Astrocyte of the spinal cord (primary cell): ENCODE measurements around the gene FANCM.

Experiments used
- DNase-seq: peaks from one replicate; pipeline ENCODE4 v3.0.0; 2011; ENCODE audit warnings: low read depth, low spot score
- H3K4me3 ChIP-seq: 2 replicates; pipeline ENCODE4 v1.5.1; 2011; ENCODE audit warnings: low read depth, mild to moderate bottlenecking, low read length, moderate library complexity
- in situ Hi-C: cut with HindIII; loops from 2 replicates; pipeline ENCODE4 v1.10.0; 2017; ENCODE audit warnings: low sequenced_read_pairs
- TF ChIP-seq, protein P1 (sequence below): IDR thresholded peaks from 2 replicates; pipeline ENCODE4 v1.5.1; 2012; ENCODE audit warnings: low read depth, mild to moderate bottlenecking, low read length, inconsistent platforms

FANCM gene

DNA sequence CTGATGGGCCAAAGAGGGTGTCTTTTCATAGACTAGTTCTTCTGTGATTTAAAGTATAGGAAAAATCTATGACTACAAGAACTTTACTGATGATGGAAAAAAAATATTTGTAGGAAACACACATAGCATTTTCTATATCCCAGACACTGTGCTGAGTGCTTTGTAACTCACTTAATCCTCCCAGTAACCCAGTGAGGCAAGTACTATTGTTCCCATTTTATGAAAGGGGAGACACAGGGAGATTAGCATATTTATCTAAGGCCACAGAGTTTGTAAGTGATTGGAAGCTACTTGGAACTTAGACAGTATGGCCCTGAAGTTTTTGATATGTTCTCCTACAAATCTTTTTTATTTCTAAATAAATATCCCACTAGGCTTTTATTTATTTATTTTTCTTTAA, 31.9 kb upstream of the FANCM start:
- TF ChIP-seq, protein P1, sequence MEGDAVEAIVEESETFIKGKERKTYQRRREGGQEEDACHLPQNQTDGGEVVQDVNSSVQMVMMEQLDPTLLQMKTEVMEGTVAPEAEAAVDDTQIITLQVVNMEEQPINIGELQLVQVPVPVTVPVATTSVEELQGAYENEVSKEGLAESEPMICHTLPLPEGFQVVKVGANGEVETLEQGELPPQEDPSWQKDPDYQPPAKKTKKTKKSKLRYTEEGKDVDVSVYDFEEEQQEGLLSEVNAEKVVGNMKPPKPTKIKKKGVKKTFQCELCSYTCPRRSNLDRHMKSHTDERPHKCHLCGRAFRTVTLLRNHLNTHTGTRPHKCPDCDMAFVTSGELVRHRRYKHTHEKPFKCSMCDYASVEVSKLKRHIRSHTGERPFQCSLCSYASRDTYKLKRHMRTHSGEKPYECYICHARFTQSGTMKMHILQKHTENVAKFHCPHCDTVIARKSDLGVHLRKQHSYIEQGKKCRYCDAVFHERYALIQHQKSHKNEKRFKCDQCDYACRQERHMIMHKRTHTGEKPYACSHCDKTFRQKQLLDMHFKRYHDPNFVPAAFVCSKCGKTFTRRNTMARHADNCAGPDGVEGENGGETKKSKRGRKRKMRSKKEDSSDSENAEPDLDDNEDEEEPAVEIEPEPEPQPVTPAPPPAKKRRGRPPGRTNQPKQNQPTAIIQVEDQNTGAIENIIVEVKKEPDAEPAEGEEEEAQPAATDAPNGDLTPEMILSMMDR = no peak
- in situ Hi-C loops = no loop called here
- no peak for DNase-seq
- H3K4me3 ChIP-seq = no peak overlapping the region

DNA sequence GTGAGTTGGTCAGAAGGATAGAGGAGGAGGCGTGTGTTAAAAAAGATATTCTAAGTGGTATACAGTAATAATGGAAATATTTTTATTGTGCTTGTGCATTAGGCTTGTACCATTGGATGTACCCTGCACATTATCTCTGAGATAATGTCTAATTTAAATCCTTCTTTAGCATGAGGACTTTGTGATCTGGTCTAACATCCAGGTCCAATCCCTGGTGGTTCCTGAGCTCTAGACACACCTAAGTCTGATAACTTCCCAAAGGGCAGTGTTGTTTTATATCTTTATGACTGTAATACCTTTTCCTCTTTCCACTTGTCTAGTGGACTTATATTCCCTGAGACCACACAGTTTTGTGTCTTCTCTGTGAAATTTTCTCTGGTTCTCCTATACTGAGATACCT, 31.2 kb upstream of the FANCM start:
- H3K4me3 ChIP-seq = no peak overlapping the region
- no peak for DNase-seq
- in situ Hi-C loops = no loop called here
- TF ChIP-seq, protein P1 = no peak

DNA sequence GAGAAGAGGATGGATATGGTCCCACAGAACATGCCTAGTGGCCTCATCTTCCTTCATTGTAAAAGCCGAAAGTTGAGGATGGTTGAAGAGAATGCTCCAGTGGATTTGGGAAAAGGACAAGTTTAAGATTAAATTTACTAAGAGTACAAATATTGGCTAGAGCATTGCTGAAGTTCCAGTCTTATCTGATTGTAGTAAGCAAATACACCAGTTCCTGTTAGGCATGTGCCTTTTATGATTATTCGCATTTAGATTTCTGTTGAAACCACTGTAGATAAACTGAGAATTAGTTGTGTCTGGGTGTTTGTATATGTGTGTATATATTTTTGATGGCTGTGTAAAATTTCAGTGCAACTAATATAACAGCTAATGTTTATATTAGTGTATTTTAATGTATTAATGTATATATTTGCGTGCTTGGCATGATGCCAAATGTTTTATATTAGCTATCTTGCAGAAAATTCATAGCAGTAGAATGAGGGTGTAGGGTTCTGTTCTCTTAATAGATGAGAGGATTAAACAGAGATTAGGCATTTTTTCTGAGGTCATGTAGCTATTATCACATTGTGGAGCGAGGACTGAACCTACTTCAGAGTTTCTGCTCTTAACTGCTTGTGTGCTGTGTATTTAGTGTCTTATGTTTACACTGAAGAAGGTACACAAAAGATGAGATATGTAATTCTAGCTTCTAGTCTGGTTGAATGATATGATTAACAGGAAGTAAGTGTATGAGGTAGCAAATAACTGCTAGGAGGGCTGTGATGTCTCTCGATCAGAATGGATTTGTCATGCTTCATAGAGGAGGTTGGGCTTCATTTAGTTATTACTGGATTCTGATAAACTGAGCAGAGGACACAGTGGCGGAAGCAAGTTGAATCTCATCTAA, 22.6 kb upstream of the FANCM start:
- no peak for DNase-seq
- H3K4me3 ChIP-seq = no peak overlapping the region
- TF ChIP-seq, protein P1 = no peak
- in situ Hi-C loops = no loop called here

DNA sequence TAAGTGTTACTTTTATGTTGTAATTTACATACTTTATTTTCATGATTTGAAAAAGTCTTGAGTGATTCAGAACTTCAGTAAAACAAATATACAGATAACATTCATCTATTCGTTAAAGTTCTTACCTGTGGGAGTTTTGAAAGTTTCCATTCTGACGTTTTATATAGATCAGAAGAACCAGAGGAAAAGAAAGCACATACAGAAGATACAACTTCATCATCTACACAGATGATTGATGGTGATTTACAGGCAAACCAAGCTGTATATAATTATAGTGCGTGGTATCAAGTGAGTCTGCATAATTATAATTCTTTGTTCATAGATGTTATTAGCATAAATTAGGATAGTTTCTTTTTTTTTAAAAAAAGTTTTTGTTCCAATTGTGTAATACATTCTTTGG, 21.4 kb upstream of the FANCM start:
- DNase-seq = no peak
- H3K4me3 ChIP-seq = no peak overlapping the region
- TF ChIP-seq, protein P1 = no peak
- in situ Hi-C loops = no loop called here

DNA sequence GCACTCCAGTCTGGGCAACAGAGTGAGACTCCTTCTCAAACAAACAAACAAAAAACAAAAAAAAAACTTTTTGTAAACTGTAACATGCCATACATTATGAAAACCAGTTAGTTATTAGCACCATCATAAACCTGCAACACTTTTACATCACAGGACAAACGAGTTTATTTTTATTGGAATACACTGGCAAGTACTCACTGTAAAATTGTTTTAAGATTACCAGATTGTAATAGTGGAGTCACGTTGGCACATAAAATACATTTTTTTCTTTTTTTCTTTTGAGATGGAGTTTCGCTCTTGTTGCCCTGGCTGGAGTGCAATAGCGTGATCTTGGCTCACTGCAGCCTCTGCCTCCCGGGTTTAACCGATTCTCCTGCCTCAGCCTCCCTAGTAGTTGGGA, 17.1 kb upstream of the FANCM start:
- TF ChIP-seq, protein P1 = no peak
- H3K4me3 ChIP-seq = no peak overlapping the region
- DNase-seq = no peak
- in situ Hi-C loops = no loop called here

DNA sequence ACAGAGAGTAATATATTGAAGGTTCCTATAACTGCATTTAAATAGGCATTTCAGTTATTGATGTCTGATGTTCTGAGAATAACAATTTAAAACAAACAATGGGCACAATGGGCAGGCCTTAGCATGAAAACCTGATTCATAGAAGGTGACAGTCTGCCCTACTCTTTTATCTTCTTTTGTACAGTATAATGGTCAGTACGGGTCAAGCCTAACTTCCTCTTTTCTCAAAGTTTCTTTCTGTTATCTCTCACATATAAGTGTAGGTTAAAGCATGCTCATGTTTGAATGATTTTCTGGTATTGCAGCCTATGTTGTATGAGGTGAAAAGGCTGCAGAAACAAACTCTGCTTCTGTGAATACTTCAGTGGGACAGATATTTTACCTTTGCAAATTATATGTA, 15.6 kb upstream of the FANCM start:
- in situ Hi-C loops = no loop called here
- no peak for DNase-seq
- H3K4me3 ChIP-seq = no peak overlapping the region
- TF ChIP-seq, protein P1 = no peak

DNA sequence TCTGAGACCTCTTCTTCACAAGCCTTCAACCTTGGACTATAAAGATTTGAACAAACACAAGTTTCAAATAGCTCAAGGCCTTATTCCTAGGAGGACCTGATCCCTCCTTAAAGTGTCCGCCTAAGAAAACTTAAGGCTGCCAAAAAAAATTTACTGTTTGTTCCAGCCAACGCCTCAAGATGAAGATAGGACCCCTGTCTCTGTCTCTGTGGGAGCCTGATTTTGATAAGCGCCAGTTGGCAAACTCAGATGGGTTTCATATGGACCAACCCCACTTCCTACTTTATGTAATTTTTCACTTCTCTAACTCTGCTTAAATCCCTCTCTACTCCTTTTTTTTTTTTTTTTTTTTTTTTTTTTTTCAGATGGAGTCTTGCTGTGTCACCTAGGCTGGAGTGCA, 12.5 kb upstream of the FANCM start:
- no peak for DNase-seq
- TF ChIP-seq, protein P1 = no peak
- no peak overlapping the region for H3K4me3 ChIP-seq
- in situ Hi-C loops = no loop called here
